Gastrocnemius medialis (tissue), 4 donors: ENCODE measurements around the gene GALNT18. TPM values are rescaled to one million over a fixed set of nuclear protein-coding genes. Genes with fewer than 3 reads are reported as not detected.

Experiments
- ATAC-seq, 2 donors: fragments of 150-250 bp; one replicate each; pipeline ENCODE4 v1.9.1; 2016
- DNase-seq, 2 donors: peaks; one replicate each; pipeline ENCODE4 v3.0.0-alpha.2; 2019
- H3K27ac ChIP-seq, 4 donors: fragments of 200-600 bp; sonication (generic); 1 replicate in 1 of 4; 2 replicates in 3 of 4; pipeline ENCODE4 v1.5.1; 2016 to 2018; ENCODE audit warnings: mild to moderate bottlenecking in 2 of 4, moderate library complexity in 1 of 4
- H3K27me3 ChIP-seq, 3 donors: fragments of 200-600 bp; sonication (generic) in 2 of 3; 1 replicate in 1 of 3; 2 replicates in 2 of 3; pipeline versions ENCODE4 v1.5.1 to v1.6.0; 2016 to 2019; ENCODE audit warnings: mild to moderate bottlenecking in 1 of 3, moderate library complexity in 1 of 3
- H3K36me3 ChIP-seq, 2 donors: fragments of 200-600 bp; sonication (generic) in 1 of 2; one replicate each; pipeline ENCODE4 v1.5.1; 2017 to 2018
- H3K4me1 ChIP-seq, 2 donors: fragments of 200-600 bp; sonication (generic) in 1 of 2; one replicate each; pipeline ENCODE4 v1.5.1; 2016 to 2017; ENCODE audit warnings: mild to moderate bottlenecking in 2 of 2
- H3K4me3 ChIP-seq, 4 donors: fragments of 200-600 bp; sonication (generic) in 3 of 4; 1 replicate in 1 of 4; 2 replicates in 3 of 4; pipeline ENCODE4 v1.5.1; 2016 to 2019; ENCODE audit warnings: mild to moderate bottlenecking in 2 of 4
- H3K9me3 ChIP-seq, 3 donors: fragments of 200-600 bp; sonication (generic) in 2 of 3; 1 replicate in 1 of 3; 2 replicates in 2 of 3; pipeline ENCODE4 v1.5.1; 2016 to 2019
- CTCF ChIP-seq, 5 experiments: fragments of 450-650 bp in 3 of 5; fragments of 200-600 bp in 2 of 5; sonication (generic) in 2 of 5; IDR thresholded peaks in 4 of 5; conservative IDR thresholded peaks in 1 of 5; 1 replicate in 4 of 5; 2 replicates in 1 of 5; pipeline ENCODE4 v1.5.1; 2016 to 2019; ENCODE audit warnings: antibody characterized with exemption in 5 of 5, mild to moderate bottlenecking in 3 of 5, moderate library complexity in 3 of 5
- POLR2A ChIP-seq, 2 donors: fragments of 450-650 bp; IDR thresholded peaks; one replicate each; pipeline ENCODE4 v1.6.1; 2017; ENCODE audit warnings: antibody characterized with exemption in 2 of 2, mild to moderate bottlenecking in 2 of 2, moderate library complexity in 2 of 2
- in situ Hi-C, 4 donors: fragments of 200-750 bp; cut with MboI; loops; one replicate each; pipeline versions ENCODE4 v1.15.0 to v1.8.0; 2017; ENCODE audit warnings: low sequenced_read_pairs in 4 of 4
- intact Hi-C: fragments of 100-400 bp; cut with DNase I; formaldehyde crosslinking; loops from one replicate; pipeline ENCODE4 v1.15.1; 2023; ENCODE audit warnings: low total_unique reads
- total RNA-seq, 4 donors: library from RNA; depleted of rRNA; stranded (reverse); fragments of >200 nt; gene quantifications; one replicate each; pipeline versions ENCODE4 v1.1.0 to v1.2.3, GENCODE V29; 2016

The GALNT18 gene
- total RNA-seq, 4 donors from 2014 or later = 10.5 to 29.2 (median 11.2) TPM

GRCh38 chr11:11236498-11237059, 385.2 kb downstream of the GALNT18 start:
- intact Hi-C loops = no loop called here
- H3K36me3 ChIP-seq = no peaks in the 10 kb centered on the region
- DNase-seq (no peak), ATAC-seq (no peak)
- TF ChIP-seq CTCF (IDR thresholded peaks at IDR 0.05 in 4 of 5, conservative IDR thresholded peaks at IDR 0.05 in 1 of 5) = no peak
- no peak for TF ChIP-seq POLR2A (IDR thresholded peaks at IDR 0.05)
- H3K4me3 ChIP-seq = no peak overlapping the region
- in situ Hi-C loops = no loop called here
- H3K27me3 ChIP-seq = no peaks in the 10 kb centered on the region
- no peaks in the 10 kb centered on the region for H3K9me3 ChIP-seq
- H3K4me1 ChIP-seq = peaks cover 0 to 4% of the 10 kb centered on the region in 2 donors
- H3K27ac ChIP-seq = no peak overlapping the region

- H3K9me3 ChIP-seq = no peaks in the 10 kb centered on the region
- TF ChIP-seq CTCF (IDR thresholded peaks at IDR 0.05 in 4 of 5, conservative IDR thresholded peaks at IDR 0.05 in 1 of 5) = no peak
- TF ChIP-seq POLR2A (IDR thresholded peaks at IDR 0.05) = no peak
- DNase-seq = no peak
- no peak for ATAC-seq
- H3K36me3 ChIP-seq = no peaks in the 10 kb centered on the region
- in situ Hi-C loops = no loop called here
- H3K27me3 ChIP-seq = no peaks in the 10 kb centered on the region
- H3K4me3 ChIP-seq = no peak overlapping the region
- no peaks in the 10 kb centered on the region for H3K4me1 ChIP-seq
- no peak overlapping the region for H3K27ac ChIP-seq
- intact Hi-C loops = no loop called here
Measured at GRCh38 chr11:11231763-11232162, 390.0 kb downstream of the GALNT18 start.

DNA sequence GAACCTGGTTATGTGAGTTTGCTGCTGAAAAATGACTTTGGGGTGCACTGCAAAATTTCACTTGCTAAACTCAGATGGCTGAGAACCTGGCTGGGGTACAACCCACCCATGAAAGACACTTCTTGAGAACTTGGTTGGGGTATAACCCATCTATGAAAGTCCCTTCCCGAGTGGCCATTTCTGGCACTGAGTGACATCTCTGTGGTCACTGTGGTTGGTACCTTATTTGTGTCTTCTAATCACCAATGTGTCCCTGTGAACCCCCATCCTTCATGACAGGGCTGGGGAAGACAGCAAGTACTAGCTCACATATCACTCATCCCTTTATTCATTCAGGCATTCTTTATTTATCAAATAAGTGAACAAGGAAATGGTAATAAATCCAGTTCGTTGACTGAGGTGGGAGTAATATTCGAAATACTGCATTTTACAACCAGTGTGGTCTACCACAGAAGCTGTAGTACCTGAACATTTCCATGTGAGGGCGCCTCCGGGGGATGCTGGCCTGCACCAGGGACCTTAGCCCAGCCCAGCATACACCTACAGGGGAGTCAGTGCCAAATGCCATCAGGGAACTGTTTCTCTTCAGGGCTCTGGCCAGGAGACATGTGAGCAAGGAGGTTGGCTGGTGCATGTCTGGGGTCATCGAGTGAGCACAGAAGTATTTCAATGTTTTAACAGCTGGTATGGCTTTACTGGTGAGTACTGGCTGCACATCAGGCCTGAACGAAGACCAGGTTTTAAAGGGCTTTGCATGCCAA, 390.8 kb downstream of the GALNT18 start:
- H3K4me3 ChIP-seq = no peak overlapping the region
- no peak for DNase-seq
- in situ Hi-C loops = no loop called here
- TF ChIP-seq CTCF (IDR thresholded peaks at IDR 0.05 in 4 of 5, conservative IDR thresholded peaks at IDR 0.05 in 1 of 5) = peak in 3 of 5 experiments; percentile 5 to 30 (median 19)
- TF ChIP-seq POLR2A (IDR thresholded peaks at IDR 0.05) = no peak
- H3K27me3 ChIP-seq = no peaks in the 10 kb centered on the region
- H3K4me1 ChIP-seq = no peaks in the 10 kb centered on the region
- no peak overlapping the region for H3K27ac ChIP-seq
- intact Hi-C loops = no loop called here
- ATAC-seq = no peak
- H3K36me3 ChIP-seq = no peaks in the 10 kb centered on the region
- H3K9me3 ChIP-seq = no peaks in the 10 kb centered on the region

- TF ChIP-seq POLR2A (IDR thresholded peaks at IDR 0.05) (no peak), CTCF (IDR thresholded peaks at IDR 0.05 in 4 of 5, conservative IDR thresholded peaks at IDR 0.05 in 1 of 5) (no peak)
- no peaks in the 10 kb centered on the region for H3K9me3 ChIP-seq
- DNase-seq (no peak), ATAC-seq (no peak)
- in situ Hi-C loops = no loop called here
- intact Hi-C loops = no loop called here
- H3K36me3 ChIP-seq = no peaks in the 10 kb centered on the region
- no peaks in the 10 kb centered on the region for H3K27me3 ChIP-seq
- H3K4me1 ChIP-seq = no peaks in the 10 kb centered on the region
- no peak overlapping the region for H3K4me3 ChIP-seq
- no peak overlapping the region for H3K27ac ChIP-seq
Measured at GRCh38 chr11:11230087-11230486, 391.7 kb downstream of the GALNT18 start.
